ENCODE measurements around the gene CAMP.
"Not testable (repeated sequence)": the region's sequence is repeated elsewhere in the genome, so short reads cannot be mapped to it uniquely, and the experiment has no call there.

The CAMP gene

GRCh38 chr3:48267782-48268181 lies 44.5 kb downstream of the CAMP start:
- no peak for DNase-seq

GRCh38 chr3:48268381-48268935 lies 45.2 kb downstream of the CAMP start:
- no peak for DNase-seq

- DNase-seq: no peak
Observed at GRCh38 chr3:48268936-48269561, 45.8 kb downstream of the CAMP start.

GRCh38 chr3:48269592-48269991 lies 46.3 kb downstream of the CAMP start:
- DNase-seq: no peak

- DNase-seq: no peak
Observed at GRCh38 chr3:48270306-48270705, 47.0 kb downstream of the CAMP start.

- not testable (repeated sequence) for DNase-seq
Observed at GRCh38 chr3:48271223-48271622, 47.9 kb downstream of the CAMP start.

GRCh38 chr3:48271763-48272498 lies 48.6 kb downstream of the CAMP start:
- no peak for DNase-seq

GRCh38 chr3:48273594-48274211 lies 50.4 kb downstream of the CAMP start:
- peak; percentile 61 for DNase-seq

- no peak for DNase-seq
Observed at GRCh38 chr3:48274452-48274851, 51.2 kb downstream of the CAMP start.

Data from EL (cell line).